ENCODE measurements around the gene CHST11. TPM values are rescaled to one million over a fixed set of nuclear protein-coding genes. Genes with fewer than 3 reads are reported as not detected.

The CHST11 gene
- total and polyA plus RNA-seq, 9 of the 15 experiments (the other 6 are each of a cell fraction or from before 2014, with no cell fraction given), result 2.3 to 38.7 (median 15.0) TPM

GRCh38 chr12:104510145-104510872 lies 53.6 kb downstream of the CHST11 start (continued):
- TF ChIP-seq RBM39 (optimal IDR thresholded peaks at IDR 0.05; ENCODE audit: low read depth, low read length) (no peak), CSDE1 (IDR thresholded peaks at IDR 0.05) (no peak), ZNF274 (IDR thresholded peaks at IDR 0.05; ENCODE audit: borderline replicate concordance, low read depth, low read length) (no peak), LEF1 (IDR thresholded peaks at IDR 0.05) (peak; percentile 68), IRF9 (tag; IDR thresholded peaks at IDR 0.05) (no peak), RB1 (IDR thresholded peaks at IDR 0.05; ENCODE audit: low read depth) (no peak), SRSF3 (IDR thresholded peaks at IDR 0.05; ENCODE audit: insufficient read depth, low read length) (no peak), ZNF133 (CRISPR knock-in tag; IDR thresholded peaks at IDR 0.05) (no peak), THAP12 (CRISPR knock-in tag; IDR thresholded peaks at IDR 0.05) (no peak), ZNF324 (CRISPR knock-in tag; IDR thresholded peaks at IDR 0.05) (no peak), CREM (IDR thresholded peaks at IDR 0.05; ENCODE audit: low read depth) (no peak), POLR2A (conservative IDR thresholded peaks at IDR 0.05) (no peak), NEUROD1 (IDR thresholded peaks at IDR 0.05; ENCODE audit: borderline replicate concordance, low read depth, low read length, partially characterized antibody) (no peak), TCF7L2 (IDR thresholded peaks at IDR 0.05; ENCODE audit: low read depth, low read length) (no peak), ZBTB12 (CRISPR knock-in tag; IDR thresholded peaks at IDR 0.05) (no peak), TEAD4 (IDR thresholded peaks at IDR 0.05; ENCODE audit: low read length) (peak; percentile 36; the same call in 1 of the 2 replicates), TEAD4 (CRISPR knock-in tag; IDR thresholded peaks at IDR 0.05; ENCODE audit: borderline replicate concordance) (no peak), ZNF311 (CRISPR knock-in tag; IDR thresholded peaks at IDR 0.05) (no peak), SREBF2 (CRISPR knock-in tag; IDR thresholded peaks at IDR 0.05) (no peak), CTBP1 (IDR thresholded peaks at IDR 0.05; ENCODE audit: borderline replicate concordance) (0 out of 2 replicates have a peak, but pooled peaks have one; percentile 30), RFX7 (CRISPR knock-in tag; IDR thresholded peaks at IDR 0.05) (no peak), BMI1 (IDR thresholded peaks at IDR 0.05; ENCODE audit: low read length) (no peak)
- TF ChIP-seq, protein P1, sequence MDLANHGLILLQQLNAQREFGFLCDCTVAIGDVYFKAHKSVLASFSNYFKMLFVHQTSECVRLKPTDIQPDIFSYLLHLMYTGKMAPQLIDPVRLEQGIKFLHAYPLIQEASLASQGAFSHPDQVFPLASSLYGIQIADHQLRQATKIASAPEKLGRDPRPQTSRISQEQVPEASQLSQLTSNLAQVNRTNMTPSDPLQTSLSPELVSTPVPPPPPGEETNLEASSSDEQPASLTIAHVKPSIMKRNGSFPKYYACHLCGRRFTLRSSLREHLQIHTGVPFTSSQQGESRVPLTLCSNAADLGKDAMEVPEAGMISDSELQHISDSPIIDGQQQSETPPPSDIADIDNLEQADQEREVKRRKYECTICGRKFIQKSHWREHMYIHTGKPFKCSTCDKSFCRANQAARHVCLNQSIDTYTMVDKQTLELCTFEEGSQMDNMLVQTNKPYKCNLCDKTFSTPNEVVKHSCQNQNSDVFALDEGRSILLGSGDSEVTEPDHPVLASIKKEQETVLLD (IDR thresholded peaks at IDR 0.05), result no peak
